Lower lobe of right lung (tissue), 2 donors: ENCODE results near the gene CATSPER3. TPM values are rescaled to one million over a fixed set of nuclear protein-coding genes. Genes with fewer than 3 reads are reported as not detected.
A peak's percentile ranks its signal among the peaks of the same experiment; 100 is the strongest.

Experiments
- ATAC-seq, 2 donors: fragments of 200-7000 bp; cut with Tn5 transposase; one replicate each; pipeline ENCODE4 v1.9.1; 2020 to 2022; ENCODE audit warnings: mild to moderate bottlenecking in 2 of 2, moderate library complexity in 2 of 2
- DNase-seq: peaks from one replicate; pipeline ENCODE4 v3.0.0-alpha.2; 2020
- H3K27ac ChIP-seq: fragments of 200-600 bp; one replicate; pipeline ENCODE4 v1.8.0; 2022
- H3K27me3 ChIP-seq: fragments of 200-600 bp; one replicate; pipeline ENCODE4 v1.8.0; 2022; ENCODE audit warnings: low read depth
- H3K36me3 ChIP-seq: fragments of 200-600 bp; one replicate; pipeline ENCODE4 v1.8.0; 2022; ENCODE audit warnings: mild to moderate bottlenecking
- H3K4me1 ChIP-seq: fragments of 200-600 bp; one replicate; pipeline ENCODE4 v1.8.0; 2022
- H3K4me3 ChIP-seq: fragments of 200-600 bp; one replicate; pipeline ENCODE4 v1.8.0; 2022; ENCODE audit warnings: mild to moderate bottlenecking
- H3K9me3 ChIP-seq: fragments of 200-600 bp; one replicate; pipeline ENCODE4 v1.8.0; 2022
- intact Hi-C: fragments of 100-400 bp; cut with DNase I; formaldehyde crosslinking; loops from one replicate; pipeline ENCODE4 v1.11.0; 2022
- total RNA-seq: library from RNA; stranded (reverse); fragmentation: NEBNext Ultra II Directional; extraction: Animal tissue kit (Norgen Biotek cat#: 25700); gene quantifications from one replicate; pipeline ENCODE4 v1.2.1, GENCODE V29; 2021
- TF ChIP-seq, protein P1 (sequence below): fragments of 200-600 bp; IDR thresholded peaks from one replicate; pipeline ENCODE4 v1.8.0; 2022; ENCODE audit warnings: antibody characterized with exemption, mild to moderate bottlenecking
- donor health status: DM: no; HTN: yes; CAD: no; lungs with severe emphysema.

The CATSPER3 gene
- total RNA-seq, 1 donor from 2014 or later: 0.68 TPM

DNA sequence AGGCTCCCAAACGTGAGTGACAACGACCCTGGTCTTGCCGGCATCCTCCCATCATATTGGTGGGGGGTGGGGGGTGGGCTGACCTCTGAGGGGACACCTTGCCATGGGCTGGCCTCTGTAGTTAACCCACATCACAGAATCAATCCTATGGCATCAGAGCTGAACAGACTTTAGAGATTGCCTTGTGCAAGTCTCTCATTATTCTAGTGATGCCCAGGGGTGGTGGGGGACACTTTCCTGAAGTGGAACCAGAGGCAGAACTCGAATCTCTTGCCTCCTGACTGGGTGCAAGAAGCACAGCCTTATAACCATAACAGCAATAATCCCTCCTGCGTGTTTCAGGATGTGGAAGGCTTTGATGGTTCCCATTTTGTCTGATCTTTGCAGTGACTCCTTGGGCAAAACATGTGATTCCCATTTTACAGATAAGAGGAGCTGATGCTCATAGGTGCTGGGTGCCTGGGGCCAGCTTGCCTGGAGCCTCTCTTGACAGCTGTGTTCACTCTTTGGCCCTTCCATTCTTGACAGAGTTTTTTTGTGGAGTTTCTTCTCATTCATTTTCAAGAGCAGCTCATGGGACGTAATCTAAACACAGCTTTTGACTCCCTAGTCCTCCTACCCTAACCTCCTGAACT is 84.9 kb downstream of the CATSPER3 start:
- Histone ChIP-seq H3K27me3 (peaks cover 65% of the 10 kb centered on the region), H3K4me1 (no peaks in the 10 kb centered on the region), H3K9me3 (no peaks in the 10 kb centered on the region), H3K36me3 (no peaks in the 10 kb centered on the region), H3K27ac (no peak overlapping the region), H3K4me3 (no peak overlapping the region)
- DNase-seq (peak; percentile 29), ATAC-seq (no peak)
- TF ChIP-seq, protein P1, sequence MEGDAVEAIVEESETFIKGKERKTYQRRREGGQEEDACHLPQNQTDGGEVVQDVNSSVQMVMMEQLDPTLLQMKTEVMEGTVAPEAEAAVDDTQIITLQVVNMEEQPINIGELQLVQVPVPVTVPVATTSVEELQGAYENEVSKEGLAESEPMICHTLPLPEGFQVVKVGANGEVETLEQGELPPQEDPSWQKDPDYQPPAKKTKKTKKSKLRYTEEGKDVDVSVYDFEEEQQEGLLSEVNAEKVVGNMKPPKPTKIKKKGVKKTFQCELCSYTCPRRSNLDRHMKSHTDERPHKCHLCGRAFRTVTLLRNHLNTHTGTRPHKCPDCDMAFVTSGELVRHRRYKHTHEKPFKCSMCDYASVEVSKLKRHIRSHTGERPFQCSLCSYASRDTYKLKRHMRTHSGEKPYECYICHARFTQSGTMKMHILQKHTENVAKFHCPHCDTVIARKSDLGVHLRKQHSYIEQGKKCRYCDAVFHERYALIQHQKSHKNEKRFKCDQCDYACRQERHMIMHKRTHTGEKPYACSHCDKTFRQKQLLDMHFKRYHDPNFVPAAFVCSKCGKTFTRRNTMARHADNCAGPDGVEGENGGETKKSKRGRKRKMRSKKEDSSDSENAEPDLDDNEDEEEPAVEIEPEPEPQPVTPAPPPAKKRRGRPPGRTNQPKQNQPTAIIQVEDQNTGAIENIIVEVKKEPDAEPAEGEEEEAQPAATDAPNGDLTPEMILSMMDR: no peak
- intact Hi-C loops: no loop called here

DNA sequence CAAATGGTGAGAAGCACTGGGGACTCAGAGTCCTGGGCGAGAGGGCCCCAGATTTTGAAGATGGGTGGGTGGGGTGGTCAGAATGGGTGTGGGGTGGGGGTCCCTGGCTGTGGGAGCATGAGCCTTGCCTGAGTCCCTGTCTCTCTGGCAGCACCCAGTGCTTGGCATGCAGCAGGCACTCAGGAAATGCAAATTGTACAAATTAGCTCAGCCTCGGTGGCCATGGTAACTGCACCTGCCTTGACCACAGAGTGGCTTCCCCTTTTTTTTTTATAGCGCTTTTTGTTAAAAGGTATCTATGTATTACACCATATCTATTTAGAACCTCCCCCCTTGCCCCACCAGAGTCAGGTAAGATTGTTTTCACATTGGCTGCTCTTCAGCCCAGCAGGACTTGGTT is 85.6 kb downstream of the CATSPER3 start:
- no peaks in the 10 kb centered on the region for H3K9me3 ChIP-seq
- peaks cover 58% of the 10 kb centered on the region for H3K27me3 ChIP-seq
- intact Hi-C loops: no loop called here

DNA sequence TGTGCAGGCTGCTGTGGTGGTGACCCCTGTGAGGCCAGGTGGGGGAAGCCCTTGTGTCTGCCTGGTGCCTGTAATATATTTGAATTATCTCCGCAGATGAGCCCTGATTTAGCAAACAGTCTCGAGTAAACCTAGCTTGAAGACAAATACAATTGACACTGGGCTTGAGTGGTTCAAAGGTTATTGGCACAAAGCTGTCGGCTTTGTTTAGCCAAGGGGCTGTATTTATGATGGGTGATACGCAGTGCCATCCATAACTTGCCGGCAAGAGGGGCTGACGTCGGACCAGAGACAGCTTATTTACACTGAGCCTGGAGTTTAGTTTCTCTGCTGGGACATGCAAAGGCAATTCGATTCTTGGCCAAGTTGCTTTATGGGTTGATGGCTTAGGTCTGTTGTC is 86.3 kb downstream of the CATSPER3 start:
- Histone ChIP-seq H3K9me3 (no peaks in the 10 kb centered on the region), H3K27me3 (peaks cover 51% of the 10 kb centered on the region), H3K36me3 (no peaks in the 10 kb centered on the region), H3K27ac (no peak overlapping the region), H3K4me3 (no peak overlapping the region), H3K4me1 (no peaks in the 10 kb centered on the region)
- TF ChIP-seq, protein P1: no peak
- no peak for DNase-seq
- intact Hi-C loops: no loop called here
- ATAC-seq: no peak

More for the DNA sequence above, 85.6 kb downstream of the CATSPER3 start:
- ATAC-seq (no peak), DNase-seq (peak; percentile 17)
- no peaks in the 10 kb centered on the region for H3K4me1 ChIP-seq
- no peak overlapping the region for H3K4me3 ChIP-seq
- no peaks in the 10 kb centered on the region for H3K36me3 ChIP-seq
- TF ChIP-seq, protein P1: no peak
- no peak overlapping the region for H3K27ac ChIP-seq

DNA sequence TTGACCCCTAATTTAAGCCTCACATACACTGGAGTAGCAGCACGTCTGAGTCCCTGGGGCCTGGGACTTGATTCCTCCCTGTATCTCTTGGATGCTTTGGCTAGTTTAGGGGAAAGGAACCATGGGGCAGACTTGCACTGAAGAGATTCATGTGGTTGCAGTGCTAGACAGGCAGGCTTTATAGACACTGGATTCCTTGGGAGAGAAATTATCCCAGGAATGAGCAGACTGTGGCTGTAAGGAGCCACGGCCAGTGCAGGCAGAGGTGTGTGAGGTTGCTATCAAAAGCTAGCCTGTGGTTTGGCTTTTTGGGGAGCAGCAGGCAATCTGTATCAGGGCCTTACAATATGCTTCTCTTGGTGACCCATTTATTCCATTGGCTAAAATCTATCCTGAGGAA is 86.8 kb downstream of the CATSPER3 start:
- Histone ChIP-seq H3K27me3 (peaks cover 45% of the 10 kb centered on the region), H3K4me1 (no peaks in the 10 kb centered on the region), H3K27ac (no peak overlapping the region), H3K4me3 (no peak overlapping the region), H3K9me3 (no peaks in the 10 kb centered on the region), H3K36me3 (no peaks in the 10 kb centered on the region)
- intact Hi-C loops: no loop called here
- TF ChIP-seq, protein P1: no peak
- ATAC-seq (no peak), DNase-seq (peak; percentile 10)

GRCh38 chr5:135055396-135055795 is 87.7 kb downstream of the CATSPER3 start:
- Histone ChIP-seq H3K36me3 (no peaks in the 10 kb centered on the region), H3K27ac (no peak overlapping the region), H3K27me3 (peaks cover 39% of the 10 kb centered on the region), H3K4me1 (no peaks in the 10 kb centered on the region), H3K4me3 (no peak overlapping the region), H3K9me3 (no peaks in the 10 kb centered on the region)
- intact Hi-C loops: no loop called here
- DNase-seq (peak; percentile 20), ATAC-seq (no peak)
- TF ChIP-seq, protein P1: no peak
